Esophagus (tissue), 2 donors: ENCODE results near the gene SON. TPM values are rescaled to one million over a fixed set of nuclear protein-coding genes. Genes with fewer than 3 reads are reported as not detected.
"Not testable (repeated sequence)": the region's sequence is repeated elsewhere in the genome, so short reads cannot be mapped to it uniquely, and the experiment has no call there.

Experiments
- H3K27ac ChIP-seq, 2 donors: one replicate each; pipeline ENCODE4 v1.5.1; 2013; ENCODE audit warnings: low read depth in 2 of 2, mild to moderate bottlenecking in 2 of 2, inconsistent platforms in 1 of 2, low read length in 1 of 2, moderate library complexity in 1 of 2
- H3K27me3 ChIP-seq, 2 donors: one replicate each; pipeline ENCODE4 v1.6.1; 2013; ENCODE audit warnings: low read length in 2 of 2, control low read depth in 1 of 2, mild to moderate bottlenecking in 1 of 2; ENCODE audit not compliant: insufficient read depth in 2 of 2, control insufficient read depth in 1 of 2
- H3K36me3 ChIP-seq, 2 donors: one replicate each; pipeline ENCODE4 v1.6.1; 2013; ENCODE audit warnings: low read length in 1 of 2; ENCODE audit not compliant: control insufficient read depth in 2 of 2, insufficient read depth in 2 of 2
- H3K4me1 ChIP-seq, 2 donors: one replicate each; pipeline ENCODE4 v1.6.1; 2013; ENCODE audit warnings: low read length in 1 of 2; ENCODE audit not compliant: control insufficient read depth in 2 of 2, insufficient read depth in 2 of 2
- H3K4me3 ChIP-seq, 2 donors: one replicate each; pipeline ENCODE4 v1.5.1; 2013; ENCODE audit warnings: low read length in 2 of 2, mild to moderate bottlenecking in 2 of 2, low read depth in 1 of 2, moderate library complexity in 1 of 2
- H3K9me3 ChIP-seq, 2 donors: one replicate each; pipeline ENCODE4 v1.6.1; 2013; ENCODE audit warnings: mild to moderate bottlenecking in 2 of 2, low read depth in 1 of 2, low read length in 1 of 2, moderate library complexity in 1 of 2; ENCODE audit not compliant: control insufficient read depth in 2 of 2, insufficient read depth in 1 of 2
- WGBS, 2 donors: extraction: QIAGEN DNeasy Blood & Tissue Kit; methylation state at CpG; one replicate each; pipeline ENCODE4 v1.1.7; 2013; 5-methylcytosine and 5-hydroxymethylcytosine counted together
- polyA plus RNA-seq, 2 donors: library from polyadenylated mRNA; stranded (reverse); fragments of 200-250 nt; gene quantifications; one replicate each; pipeline ENCODE4 v1.2.3, GENCODE V29; 2013
- donor health status: healthy with polysubstance abuse.
- donor health status: Bipolar disorder and iron deficiency.

Gene SON, protein sequence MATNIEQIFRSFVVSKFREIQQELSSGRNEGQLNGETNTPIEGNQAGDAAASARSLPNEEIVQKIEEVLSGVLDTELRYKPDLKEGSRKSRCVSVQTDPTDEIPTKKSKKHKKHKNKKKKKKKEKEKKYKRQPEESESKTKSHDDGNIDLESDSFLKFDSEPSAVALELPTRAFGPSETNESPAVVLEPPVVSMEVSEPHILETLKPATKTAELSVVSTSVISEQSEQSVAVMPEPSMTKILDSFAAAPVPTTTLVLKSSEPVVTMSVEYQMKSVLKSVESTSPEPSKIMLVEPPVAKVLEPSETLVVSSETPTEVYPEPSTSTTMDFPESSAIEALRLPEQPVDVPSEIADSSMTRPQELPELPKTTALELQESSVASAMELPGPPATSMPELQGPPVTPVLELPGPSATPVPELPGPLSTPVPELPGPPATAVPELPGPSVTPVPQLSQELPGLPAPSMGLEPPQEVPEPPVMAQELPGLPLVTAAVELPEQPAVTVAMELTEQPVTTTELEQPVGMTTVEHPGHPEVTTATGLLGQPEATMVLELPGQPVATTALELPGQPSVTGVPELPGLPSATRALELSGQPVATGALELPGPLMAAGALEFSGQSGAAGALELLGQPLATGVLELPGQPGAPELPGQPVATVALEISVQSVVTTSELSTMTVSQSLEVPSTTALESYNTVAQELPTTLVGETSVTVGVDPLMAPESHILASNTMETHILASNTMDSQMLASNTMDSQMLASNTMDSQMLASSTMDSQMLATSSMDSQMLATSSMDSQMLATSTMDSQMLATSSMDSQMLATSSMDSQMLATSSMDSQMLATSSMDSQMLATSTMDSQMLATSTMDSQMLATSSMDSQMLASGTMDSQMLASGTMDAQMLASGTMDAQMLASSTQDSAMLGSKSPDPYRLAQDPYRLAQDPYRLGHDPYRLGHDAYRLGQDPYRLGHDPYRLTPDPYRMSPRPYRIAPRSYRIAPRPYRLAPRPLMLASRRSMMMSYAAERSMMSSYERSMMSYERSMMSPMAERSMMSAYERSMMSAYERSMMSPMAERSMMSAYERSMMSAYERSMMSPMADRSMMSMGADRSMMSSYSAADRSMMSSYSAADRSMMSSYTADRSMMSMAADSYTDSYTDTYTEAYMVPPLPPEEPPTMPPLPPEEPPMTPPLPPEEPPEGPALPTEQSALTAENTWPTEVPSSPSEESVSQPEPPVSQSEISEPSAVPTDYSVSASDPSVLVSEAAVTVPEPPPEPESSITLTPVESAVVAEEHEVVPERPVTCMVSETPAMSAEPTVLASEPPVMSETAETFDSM (N-terminal part only)
- 10 to 100 TPM; 71.5 to 92.1 TPM for polyA plus RNA-seq

DNA sequence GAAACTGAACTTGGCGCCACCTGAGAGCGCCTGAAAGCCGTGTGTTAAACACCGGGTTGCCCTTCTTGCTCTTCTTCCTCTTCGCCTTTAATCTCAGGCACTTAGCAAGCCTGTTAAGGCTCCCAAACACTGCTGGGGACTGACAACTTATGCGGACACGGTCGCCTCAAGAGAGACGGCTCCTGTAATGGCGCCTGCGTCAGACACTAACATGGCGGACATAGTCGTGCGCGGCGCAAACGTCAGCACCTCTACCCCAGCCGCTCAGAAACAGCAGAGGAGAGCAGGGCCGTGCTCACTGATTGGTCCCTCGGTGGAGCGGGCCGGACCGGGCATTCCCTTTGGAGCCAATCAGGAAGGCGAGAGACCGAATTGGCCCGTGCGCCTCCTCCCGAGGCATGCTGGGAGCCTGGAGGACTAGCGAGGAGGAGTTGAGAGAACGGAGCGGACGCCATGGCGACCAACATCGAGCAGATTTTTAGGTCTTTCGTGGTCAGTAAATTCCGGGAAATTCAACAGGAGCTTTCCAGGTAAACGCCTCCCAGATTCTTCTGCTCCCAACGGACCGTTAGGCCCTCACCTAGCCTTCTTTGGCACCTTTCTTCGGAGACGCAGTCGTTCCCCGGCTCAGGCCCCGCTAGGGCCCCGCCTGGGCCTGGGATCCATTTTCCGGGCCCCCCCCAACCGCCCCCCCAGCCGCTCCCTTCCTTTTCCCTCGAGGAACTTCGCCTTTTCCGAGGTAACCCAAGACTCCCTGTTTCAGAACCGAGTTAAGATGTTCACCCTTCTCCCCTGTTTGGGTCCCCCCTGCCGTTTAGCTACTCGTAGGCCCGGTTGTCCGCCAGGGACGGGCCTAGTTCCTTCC is at the start of gene SON:
Gene SON, plus strand, starts transcription at position 399 of the 865 bp plus-strand sequence. Its CDS starts 55 bp downstream, at position 454.
- WGBS, 2 donors, result 0 to 1% methylated on average over 56 of the region's 57 CpGs
- Histone ChIP-seq H3K9me3 (no peaks in the 10 kb centered on the region), H3K4me1 (no peaks in the 10 kb centered on the region)

DNA sequence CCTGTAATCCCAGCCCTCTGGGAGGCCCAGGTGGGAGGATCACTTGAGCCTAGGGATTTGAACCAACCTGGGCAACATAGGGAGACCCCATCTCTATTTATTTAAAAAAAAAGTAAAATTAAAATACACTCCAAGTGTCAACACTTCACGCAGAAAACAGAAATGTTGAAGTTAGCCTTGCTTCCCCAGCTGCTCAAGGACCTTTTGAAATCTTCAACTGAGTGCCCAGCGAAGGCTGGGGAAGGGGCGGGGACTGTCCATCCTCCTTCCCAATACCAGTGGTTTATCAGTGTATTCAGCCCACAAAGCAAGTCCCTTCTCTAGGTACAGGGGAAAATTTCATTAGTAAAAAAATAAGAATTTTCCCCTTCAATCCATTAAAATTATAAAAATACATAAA is 49.1 kb upstream of the SON start:
- Histone ChIP-seq H3K9me3 (no peaks in the 10 kb centered on the region), H3K4me3 (no peak overlapping the region), H3K4me1 (peaks cover 0 to 2% of the 10 kb centered on the region in 2 donors), H3K27ac (no peak overlapping the region), H3K36me3 (no peaks in the 10 kb centered on the region), H3K27me3 (no peaks in the 10 kb centered on the region)
- 81 to 86% methylated on average over 3 of the region's 3 CpGs for WGBS, 2 donors

More for the DNA sequence above, at the start of gene SON:
- no peaks in the 10 kb centered on the region for H3K36me3 ChIP-seq
- H3K27ac ChIP-seq, result peak within 1 kb of the TSS; percentile 100
- H3K4me3 ChIP-seq, result peak within 1 kb of the TSS; percentile 74 to 93
- no peaks in the 10 kb centered on the region for H3K27me3 ChIP-seq

- Histone ChIP-seq H3K36me3 (no peaks in the 10 kb centered on the region), H3K9me3 (no peaks in the 10 kb centered on the region), H3K4me3 (no peak overlapping the region), H3K27me3 (no peaks in the 10 kb centered on the region), H3K4me1 (peaks cover 0 to 2% of the 10 kb centered on the region in 2 donors), H3K27ac (no peak overlapping the region)
- 44 to 51% methylated on average over 4 of the region's 4 CpGs for WGBS, 2 donors
These were observed 47.1 kb upstream of the SON start for GRCh38 chr21:33495743-33496142.

DNA sequence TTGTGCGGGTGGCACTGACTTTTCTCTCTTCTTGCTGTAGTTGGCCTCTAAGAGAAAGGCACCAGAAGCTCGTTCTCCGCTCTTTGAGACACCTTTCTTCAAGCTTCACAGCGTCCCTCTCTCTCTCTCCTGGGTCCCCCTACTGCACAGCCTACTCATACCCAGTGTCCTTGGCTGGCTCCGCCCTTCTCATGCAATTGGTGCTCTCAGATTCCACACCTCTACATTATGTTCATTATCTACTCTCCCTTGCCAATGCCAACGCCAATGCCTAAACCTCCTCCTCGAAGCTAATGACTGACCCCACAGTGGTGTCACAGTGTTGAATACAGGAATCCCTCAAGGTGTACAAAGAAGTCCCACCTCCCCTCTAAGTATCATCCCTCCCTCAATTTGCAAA is 46.5 kb upstream of the SON start:
- no peaks in the 10 kb centered on the region for H3K36me3 ChIP-seq
- no peak overlapping the region for H3K4me3 ChIP-seq
- no peak overlapping the region for H3K27ac ChIP-seq
- no peaks in the 10 kb centered on the region for H3K9me3 ChIP-seq
- WGBS, 2 donors, result 58 to 61% methylated on average over 7 of the region's 7 CpGs
- peaks cover 0 to 2% of the 10 kb centered on the region in 2 donors for H3K4me1 ChIP-seq
- no peaks in the 10 kb centered on the region for H3K27me3 ChIP-seq

DNA sequence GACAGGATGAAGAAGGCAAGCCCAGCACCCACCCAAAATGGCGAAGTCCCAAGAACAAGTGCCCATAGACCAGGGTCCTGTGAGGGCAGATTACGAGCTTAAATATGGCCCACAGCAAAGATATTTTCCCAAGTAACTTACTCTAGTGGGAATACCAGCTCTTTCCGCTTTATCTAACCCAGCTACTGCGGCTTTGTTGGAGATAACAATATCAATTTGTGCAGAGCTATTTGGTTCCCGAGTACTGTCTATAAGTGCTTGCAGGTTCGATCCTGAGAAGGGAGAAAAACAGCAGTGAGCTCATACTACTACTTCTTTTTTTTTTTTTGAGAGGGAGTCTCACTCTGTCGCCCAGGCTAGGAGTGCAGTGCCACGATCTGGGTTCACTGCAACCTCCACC is 37.0 kb upstream of the SON start:
- Histone ChIP-seq H3K27ac (no peak overlapping the region), H3K4me3 (no peak overlapping the region), H3K9me3 (no peaks in the 10 kb centered on the region), H3K27me3 (no peaks in the 10 kb centered on the region), H3K4me1 (no peaks in the 10 kb centered on the region), H3K36me3 (peaks cover 4 to 9% of the 10 kb centered on the region in 2 donors)
- 95 to 96% methylated on average over 8 of the region's 8 CpGs for WGBS, 2 donors

- peaks cover 8 to 14% of the 10 kb centered on the region in 2 donors for H3K36me3 ChIP-seq
- not testable (repeated sequence) for H3K4me1 ChIP-seq, H3K27ac ChIP-seq, H3K27me3 ChIP-seq, H3K9me3 ChIP-seq, H3K4me3 ChIP-seq
- 100% methylated on average over 1 of the region's 1 CpG for WGBS, 2 donors
These were observed 35.8 kb upstream of the SON start for GRCh38 chr21:33507003-33507402.

- no peak overlapping the region for H3K4me3 ChIP-seq
- 96% methylated on average over 8 of the region's 8 CpGs for WGBS, 2 donors
- H3K9me3 ChIP-seq, result no peaks in the 10 kb centered on the region
- no peaks in the 10 kb centered on the region for H3K27me3 ChIP-seq
- H3K4me1 ChIP-seq, result peaks cover 0 to 2% of the 10 kb centered on the region in 2 donors
- peaks cover 14 to 17% of the 10 kb centered on the region in 2 donors for H3K36me3 ChIP-seq
- H3K27ac ChIP-seq, result no peak overlapping the region
These were observed 32.0 kb upstream of the SON start for GRCh38 chr21:33510826-33511225.

- H3K4me3 ChIP-seq, result no peak overlapping the region
- WGBS, 2 donors, result 99% methylated on average over 4 of the region's 4 CpGs
- peaks cover 17 to 19% of the 10 kb centered on the region in 2 donors for H3K36me3 ChIP-seq
These were observed 31.2 kb upstream of the SON start for GRCh38 chr21:33511639-33512038.

More at GRCh38 chr21:33511639-33512038, 31.2 kb upstream of the SON start:
- Histone ChIP-seq H3K27ac (no peak overlapping the region), H3K4me1 (peaks cover 0 to 2% of the 10 kb centered on the region in 2 donors), H3K9me3 (no peaks in the 10 kb centered on the region), H3K27me3 (no peaks in the 10 kb centered on the region)
